Hematopoietic multipotent progenitor cell treated with erythropoietin and hydrocortisone succinate and interleukin-3 and kit ligand, for 6 days (in vitro differentiated cells): Measurements from ENCODE around the gene UTF1.
"Not testable (repeated sequence)": the region's sequence is repeated elsewhere in the genome, so short reads cannot be mapped to it uniquely, and the experiment has no call there.

Experiments used
- DNase-seq: peaks from one replicate; pipeline ENCODE4 v3.0.0-alpha.2; 2015

The UTF1 gene

DNA sequence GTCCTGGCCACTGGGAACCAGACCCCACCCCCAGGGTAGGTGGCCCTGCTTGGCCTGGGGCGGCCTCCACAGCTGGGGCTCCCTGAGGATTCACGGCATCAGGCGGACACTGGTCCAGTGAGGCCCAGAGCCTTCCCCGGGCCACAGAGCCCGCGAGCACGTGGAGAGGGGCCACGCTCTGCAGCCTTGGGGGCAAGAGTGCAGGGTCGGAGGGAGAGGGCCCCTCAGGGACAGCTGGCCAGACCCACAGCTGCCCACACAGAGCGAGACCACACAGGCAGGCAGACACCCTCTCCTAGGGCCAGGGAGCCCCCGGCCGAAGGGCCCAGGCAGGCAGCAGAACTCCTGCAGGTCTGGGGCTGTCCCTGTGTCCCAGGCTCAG lies 18.3 kb downstream of the UTF1 start:
- no peak for DNase-seq

DNA sequence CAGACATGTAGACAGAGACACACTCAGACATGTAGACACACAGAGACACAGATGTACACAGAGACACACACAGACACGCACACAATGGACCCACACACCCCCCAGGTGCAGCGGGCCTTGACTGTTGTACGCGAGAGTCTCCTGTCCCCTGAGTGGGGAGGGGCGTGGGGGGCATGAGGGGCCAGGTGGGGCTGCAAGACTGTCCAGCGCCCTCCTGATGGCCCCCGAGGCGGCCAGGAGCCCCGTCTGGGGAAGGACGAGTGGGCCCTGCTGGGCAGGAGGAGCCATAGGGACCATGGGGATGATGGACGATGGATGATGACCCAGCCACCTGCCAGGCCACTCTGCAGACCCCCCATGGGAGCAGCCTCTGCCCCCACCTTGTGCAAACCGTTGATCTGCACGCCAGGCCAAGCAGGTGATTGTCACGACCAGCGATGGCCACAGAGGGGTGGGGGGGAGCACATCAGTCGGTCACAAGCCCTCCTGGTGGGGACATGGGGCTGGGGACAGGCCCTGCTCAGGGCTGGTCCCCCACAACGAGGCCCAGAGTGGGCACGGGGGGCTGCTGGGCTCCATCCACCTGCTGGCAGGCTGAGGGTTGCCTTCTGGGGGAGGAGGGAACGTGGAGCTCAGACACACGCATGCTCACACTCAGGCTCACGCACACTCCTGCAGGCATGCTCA lies 19.2 kb downstream of the UTF1 start:
- no peak for DNase-seq

DNA sequence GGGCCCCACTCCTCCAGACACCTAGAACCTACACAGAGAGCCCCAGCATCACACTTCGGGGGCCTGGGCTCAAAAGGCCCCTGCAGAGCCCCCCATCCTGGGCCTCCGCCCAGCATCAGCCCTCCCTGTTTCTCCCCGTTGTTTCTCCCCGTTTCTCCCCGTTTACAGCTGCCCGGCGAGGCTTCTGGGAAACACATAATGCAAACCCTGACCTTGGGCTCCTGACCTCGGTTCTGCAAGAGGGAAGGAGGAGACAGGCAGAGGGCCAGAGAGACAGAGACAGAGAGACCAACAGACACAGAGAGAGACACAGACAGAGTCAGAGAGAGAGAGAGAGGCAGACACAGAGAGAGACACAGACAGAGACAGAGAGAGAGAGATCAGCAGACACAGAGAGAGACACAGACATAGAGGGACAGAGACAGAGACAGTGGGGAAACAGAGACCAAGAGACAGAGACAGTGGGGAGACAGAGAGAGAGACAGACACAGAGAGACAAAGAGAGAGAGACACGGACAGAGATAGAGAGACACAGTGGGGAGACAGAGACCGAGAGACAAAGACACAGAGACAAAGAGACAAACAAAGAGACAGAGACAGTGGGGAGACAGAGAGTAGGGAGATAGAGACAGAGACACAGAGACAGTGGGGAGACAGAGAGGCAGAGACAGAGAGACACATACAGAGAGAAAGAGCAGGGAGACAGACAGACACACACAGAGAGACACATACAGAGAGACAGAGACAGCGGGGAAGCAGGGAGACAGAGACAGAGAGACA lies 20.1 kb downstream of the UTF1 start:
- DNase-seq, result no peak

DNA sequence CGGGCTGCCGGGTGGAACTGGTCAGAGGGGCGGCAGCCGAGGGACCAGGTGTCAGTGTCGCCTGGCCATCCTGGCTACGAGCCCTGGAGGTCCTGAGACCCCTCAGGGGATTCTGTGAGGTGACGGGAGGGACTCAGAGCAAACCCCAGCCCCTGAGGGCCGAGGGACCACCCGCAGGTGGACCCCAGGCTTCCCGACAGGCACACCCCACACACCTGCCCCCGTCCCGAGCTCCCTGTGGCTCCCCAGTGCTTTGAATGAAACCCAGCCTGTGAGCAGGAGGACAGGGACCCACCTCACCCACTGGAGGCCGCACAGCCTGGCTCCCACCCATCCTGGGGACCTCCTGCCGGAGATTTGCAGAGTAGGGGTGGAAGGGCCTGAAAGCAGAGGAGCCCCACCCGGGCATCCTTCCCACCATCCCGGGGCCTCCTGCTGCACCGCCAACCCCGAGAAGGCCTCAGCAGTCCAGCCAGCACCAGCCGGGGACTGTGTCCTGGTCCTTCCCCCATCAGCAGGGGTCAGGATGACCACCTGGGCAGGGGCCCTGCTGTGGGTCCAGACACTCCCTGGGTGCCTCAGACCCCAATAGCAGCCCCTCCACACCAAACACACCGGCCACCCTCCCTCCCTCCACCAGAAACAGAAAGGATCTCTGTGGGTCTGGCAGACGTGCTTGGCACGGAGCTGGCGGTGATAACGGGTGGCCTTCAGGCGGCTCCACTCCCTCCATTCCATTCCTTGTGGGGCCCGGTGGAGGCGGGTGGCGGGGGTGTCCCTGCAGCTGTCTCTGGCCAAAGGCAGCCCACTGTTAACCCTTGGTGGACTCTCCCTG lies 21.6 kb downstream of the UTF1 start:
- DNase-seq, result peak; percentile 62

DNA sequence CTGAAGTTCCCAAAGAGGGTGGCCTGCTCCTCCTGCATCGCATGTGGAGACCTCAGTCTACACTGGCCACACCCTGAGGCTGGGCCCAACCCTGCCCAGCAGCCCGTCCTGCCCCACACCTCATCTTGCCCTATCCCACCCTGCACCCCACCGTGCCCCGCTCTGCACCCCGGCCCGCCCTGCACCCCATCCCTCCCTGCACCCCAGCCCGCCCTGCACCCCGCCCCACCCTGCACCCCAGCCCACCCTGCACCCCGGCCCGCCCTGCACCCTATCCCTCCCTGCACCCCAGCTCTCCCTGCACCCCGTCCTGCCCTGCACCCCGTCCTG lies 22.2 kb downstream of the UTF1 start:
- DNase-seq, result no peak

DNA sequence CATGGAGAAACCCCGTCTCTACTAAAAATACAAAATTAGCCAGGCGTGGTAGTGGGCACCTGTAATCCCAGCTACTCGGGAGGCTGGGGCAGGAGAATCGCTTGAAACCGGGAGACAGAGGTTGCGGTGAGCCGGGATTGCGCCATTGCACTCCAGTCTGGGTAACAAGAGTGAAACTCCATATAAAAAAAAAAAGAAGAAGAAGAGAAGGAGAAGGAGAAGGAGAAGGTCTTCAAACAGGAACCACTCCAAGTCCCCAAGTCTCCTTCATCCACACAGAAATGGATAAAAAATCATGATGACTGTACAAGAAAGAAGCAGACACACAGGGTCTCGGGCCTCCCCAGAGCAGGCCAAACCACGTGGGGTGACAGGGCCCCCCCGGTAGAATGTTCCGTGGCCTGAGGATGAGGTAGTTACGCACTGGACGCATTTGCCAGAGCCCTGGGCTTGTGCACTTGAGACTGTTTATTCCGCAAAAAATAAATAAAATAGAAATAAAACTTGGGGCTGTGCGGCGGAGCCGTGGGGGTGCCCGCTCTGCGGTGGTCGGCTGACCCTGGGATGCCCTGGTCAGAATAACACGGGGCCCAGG lies 23.4 kb downstream of the UTF1 start:
- no peak for DNase-seq

DNA sequence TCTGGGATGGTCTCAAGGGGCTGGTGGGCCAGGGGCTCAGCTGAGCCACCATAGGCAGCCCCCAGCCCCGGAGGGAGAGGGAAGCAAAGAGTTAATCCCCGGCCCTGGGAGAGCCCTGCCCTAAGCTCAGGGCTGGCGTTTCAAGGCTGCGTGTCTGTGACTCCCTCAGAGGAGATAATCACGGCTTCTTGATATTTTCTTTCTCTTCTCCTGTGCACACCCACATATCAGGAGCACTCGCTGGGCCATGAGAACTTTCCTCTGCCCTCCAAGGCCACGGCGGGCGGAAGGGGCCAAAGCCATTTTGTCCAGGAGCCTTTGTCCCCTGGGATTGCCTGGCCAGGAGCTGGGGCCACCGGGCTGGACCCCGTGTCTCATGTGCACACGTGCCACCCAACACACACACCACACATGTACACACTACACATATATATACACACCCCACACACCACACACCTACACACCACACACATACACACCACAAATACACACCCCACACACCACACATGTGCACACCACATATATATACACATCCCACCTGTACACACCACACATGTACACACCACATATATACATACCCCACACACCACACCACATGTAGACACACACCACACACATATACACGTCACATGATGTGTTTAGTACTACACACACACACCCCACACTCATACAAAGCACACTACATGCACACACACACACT lies 24.6 kb downstream of the UTF1 start:
- peak; percentile 40 for DNase-seq

DNA sequence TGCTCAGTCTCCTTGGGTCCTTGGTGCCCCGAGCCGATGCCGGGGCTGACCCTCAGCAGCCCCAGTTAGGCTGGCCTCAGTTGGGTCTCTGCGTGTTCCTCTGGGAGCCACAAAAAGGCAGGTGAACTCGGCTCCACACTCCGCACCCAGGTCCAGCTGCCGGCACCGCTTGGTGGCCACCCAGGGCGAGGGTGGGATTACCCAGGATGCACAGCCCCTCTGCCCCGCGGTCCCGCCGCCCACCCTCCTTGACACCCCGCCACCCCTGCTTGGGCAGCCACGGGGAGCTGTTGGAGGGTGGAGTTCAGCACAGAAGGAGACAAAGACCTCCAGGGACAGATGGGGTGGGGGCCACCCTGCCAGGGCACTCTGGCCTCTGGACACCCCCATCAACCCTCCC lies 25.3 kb downstream of the UTF1 start:
- no peak for DNase-seq

DNA sequence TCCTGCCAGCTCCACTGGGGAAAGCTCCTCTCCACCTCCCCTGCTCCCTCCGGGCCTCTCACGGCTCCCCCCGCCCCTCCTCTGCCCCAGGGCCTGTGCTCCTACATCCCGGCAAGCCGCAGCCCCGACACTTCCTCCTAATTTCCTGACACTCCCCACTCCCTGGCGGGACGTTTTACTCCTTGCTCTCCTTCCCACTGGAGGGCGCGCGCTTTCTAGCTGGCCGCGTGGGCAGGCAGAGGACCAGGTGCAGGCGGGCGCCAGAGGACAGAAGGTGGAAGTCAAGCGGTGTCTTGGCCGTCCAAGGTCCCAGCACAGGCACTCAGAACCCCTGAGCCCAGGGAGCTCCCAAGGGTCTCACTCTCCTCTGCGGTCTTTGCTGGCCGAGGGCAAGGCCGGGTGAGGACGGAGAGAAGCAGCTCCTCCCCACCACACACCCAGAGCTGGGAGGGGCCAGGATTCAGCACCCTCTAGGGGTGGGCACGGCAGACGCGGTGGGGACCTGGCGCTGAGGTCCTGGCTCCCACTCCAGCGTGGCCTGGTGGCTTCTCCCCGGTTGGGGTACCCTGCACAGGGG lies 27.6 kb downstream of the UTF1 start:
- peak; percentile 71 for DNase-seq

DNA sequence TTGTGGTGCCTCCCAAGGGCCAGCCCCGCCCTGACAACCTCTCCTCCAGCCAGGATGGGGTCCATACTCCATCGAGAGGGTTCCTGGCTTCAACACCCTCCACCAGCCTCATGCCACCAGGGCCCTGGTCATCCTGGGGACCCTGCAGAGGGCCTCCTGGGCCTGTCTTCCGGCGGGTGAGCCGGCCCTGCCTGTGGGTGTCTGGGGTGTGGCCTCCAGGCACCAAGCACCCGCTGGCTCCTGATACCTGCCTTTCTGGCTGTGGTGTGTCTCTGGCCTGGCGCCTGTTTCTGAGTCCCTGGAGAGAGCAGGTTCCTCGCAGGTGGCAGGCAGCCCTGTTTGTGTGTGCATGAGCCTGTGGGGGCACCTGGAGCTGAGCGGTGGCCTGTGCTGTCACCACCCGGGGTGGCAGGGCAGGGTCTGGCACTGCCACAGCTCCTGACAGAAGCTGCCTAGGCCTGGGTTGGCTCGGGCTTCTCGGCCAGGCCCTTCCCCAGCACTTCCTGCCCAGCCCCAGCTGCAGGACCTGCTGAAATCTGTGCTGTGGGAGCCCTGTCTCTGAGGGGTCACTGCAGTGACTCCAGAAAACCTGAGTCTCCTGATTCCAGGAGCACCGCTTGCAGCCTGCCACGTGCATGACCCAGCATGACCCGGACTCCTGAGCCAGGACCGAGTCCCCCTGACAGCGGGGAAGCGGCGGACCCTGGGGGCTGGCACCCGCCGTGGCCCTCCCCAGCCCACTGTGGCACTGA lies 28.2 kb downstream of the UTF1 start:
- DNase-seq, result peak; percentile 66

DNA sequence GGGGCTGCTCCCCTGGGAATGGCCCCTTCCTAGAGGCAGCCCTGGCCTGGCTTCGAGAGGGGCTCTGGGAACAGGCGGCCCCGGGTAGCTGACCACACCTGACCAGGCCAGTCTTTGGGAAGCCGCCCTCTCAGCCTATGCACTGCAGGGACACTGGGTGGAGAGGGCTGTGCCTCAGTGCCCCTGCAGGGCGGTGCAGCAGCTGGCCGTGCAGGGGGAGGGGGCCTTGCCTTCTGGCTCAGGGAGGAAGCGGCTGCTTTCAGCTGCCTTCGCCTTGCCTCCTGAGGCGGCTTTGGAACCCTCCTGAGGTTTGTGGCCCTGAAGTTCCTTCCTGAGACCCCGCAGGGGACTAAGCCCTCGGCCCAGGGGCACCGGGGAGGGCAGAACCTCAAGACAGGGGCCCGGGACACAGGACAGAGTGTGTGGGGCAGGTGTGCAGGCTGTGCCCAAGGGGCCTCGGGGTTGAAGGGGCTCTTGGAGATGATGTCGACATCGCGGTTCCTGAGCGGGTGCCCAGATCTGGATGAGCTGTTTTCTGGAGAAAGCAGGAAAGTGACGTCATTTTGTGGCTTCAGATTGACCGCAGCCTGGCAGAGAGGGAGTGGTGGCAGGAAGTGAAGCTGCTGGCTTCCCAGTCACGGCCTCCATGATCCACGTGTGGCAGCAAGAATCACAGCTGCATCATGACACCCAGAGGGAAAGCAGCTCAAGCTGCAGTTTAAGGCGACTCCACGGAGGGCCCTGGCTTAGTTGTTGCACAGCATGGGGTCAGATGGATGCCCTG lies 29.0 kb downstream of the UTF1 start:
- DNase-seq, result peak; percentile 89

DNA sequence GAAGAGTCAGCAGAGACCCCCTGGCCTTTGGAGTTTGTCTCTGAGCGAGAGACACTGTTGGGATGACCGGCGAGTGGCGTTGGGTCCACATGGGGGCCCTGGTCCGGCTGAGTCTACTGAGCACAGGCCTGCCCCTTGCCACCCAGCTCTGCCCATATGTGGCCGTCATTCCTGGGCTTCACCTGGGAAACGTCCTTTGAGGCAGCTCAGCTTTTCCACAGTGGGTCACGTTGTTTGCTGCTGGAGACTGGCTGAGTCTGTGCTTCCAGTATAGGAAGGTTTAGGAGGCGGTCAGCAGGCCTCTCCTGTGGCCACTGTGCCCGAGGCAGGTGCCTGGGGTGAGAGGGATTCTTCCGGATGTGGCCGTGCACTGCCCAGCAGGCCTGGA lies 29.6 kb downstream of the UTF1 start:
- DNase-seq, result no peak

DNA sequence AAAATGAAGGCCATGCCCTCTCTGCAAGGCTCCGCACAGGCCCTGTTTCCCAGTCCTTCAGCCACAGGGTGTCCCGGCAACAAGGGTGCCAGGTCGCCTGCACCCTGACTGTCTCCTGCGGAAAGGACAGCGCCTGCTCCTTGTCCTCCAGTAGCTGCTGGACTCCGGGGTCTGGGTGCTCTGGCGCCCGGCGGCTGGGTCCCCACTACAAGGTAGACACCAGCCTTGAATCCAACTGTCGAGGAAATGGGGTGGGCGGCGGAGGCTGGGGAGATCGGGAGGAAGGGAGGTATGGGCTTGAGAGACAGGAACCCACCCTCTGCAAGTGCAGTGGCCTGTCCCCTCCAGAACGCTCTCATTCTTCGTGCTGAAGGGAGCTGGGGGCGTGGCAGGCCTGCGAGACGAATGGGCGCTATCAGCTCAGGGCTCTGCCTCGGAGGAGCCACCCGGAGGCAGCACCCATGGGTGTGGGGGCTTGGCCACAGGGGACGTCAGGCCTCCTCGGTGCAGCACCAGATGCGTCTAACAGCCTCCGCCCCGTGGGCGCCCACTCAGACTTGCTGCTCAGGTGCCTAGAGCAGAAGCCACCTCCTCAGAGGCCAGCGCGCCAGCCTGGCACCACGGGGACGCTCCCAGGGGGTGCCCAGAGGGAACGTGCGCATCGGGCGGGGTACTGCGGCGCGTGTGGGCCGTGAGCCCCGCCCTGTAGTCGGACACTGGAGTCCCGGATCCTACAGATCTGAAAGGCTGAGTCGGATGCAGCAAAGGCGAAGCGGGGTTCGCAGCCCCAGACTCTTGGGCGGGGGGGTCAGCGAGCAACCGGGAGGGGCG lies 31.1 kb downstream of the UTF1 start:
- peak; percentile 80 for DNase-seq

DNA sequence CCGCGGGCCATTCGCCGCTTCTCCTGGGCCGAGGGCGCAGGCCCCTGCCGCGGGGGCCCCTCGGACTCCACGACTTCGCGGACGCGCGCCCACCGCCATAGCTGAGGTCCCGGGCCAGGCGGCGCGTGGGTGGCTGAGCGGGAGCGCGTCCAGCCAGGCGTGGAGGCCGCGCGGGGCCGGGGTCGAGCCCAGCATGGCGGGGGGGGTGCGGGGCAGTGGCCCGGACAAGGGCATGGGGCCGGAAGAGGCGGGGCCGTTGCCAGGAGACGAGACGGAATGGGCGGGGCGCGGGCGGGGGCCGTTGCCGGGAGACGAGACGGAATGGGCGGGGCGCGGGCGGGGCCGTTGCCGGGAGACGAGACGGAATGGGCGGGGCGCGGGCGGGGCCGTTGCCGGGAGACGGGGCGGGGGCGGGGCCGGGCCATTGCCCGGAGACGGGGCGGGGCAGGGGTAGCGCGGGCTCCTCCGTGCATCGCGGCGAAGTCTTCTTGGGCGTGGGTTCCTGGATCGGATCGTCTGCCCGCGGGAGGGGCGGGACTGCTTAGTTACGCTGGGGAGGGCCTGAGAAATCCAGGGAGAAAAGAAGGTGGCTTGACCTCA lies 31.8 kb downstream of the UTF1 start:
- peak; percentile 93 for DNase-seq

DNA sequence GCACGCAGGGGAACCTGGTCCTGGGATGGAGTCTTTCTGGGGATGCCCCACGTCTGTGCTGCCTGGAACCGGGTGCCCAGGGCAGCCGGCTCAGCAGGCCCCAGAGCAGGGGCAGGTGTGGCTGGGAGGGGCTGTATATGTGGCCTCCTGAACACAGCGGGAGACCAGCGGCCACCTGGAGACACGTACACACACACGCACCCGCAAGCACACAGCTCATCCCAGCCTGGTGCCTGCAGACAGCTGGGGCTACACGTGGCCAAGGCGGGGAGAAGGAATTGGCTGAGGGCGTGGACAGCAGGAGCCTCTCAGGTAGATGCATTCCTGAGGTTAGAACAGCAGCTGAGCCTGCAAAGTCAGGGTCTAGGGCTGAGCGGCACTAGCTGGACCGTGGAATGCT lies 32.7 kb downstream of the UTF1 start:
- no peak for DNase-seq

DNA sequence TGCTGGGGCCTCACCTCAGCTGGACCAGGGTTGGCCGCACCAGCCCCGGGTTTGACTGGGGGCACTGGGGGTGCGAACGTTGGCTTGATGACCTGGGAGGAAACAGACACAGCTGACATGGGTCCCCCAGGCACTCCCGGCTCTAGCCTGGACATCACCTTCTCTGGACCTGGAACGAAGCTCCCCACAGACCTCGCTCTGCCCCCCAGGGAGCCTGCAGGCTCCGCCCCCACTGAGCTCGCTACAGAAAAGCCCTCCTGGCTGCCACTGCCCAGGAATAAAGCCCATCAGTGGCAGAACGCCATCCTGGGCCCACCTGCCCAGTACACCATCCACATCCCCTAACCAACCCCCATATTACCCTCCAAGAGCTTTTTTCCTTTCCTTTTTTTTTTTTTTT lies 33.7 kb downstream of the UTF1 start:
- DNase-seq, result no peak

DNA sequence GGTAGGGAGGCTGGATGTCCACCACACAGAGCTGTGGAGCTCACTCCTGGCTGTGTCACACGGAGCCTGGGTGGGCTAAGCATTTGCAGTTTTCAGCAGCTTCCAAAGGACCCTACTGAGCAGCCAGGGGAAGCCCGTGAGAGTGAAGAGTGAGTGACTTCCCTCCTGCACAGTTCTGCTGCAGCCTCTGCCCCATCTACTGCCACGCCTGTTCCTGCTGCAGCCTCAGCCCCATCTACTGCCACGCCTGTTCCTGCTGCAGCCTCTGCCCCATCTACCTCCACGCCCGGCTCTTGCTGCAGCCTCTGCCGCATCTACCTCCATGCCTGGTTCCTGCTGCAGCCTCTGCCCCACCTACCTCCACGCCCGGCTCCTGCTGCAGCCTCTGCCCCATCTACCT lies 34.4 kb downstream of the UTF1 start:
- no peak for DNase-seq

DNA sequence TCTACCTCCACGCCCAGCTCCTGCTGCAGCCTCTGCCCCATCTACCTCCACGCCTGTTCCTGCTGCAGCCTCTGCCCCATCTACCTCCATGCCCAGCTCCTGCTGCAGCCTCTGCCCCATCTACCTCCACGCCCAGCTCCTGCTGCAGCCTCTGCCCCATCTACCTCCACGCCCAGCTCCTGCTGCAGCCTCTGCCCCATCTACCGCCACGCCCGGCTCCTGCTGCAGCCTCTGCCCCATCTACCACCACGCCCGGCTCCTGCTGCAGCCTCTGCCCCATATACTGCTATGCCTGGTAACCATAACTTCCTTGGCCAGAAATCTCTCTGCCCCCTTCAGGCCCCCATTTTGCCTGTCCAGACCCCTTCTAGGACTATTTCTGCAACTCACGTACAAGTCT lies 35.0 kb downstream of the UTF1 start:
- not testable (repeated sequence) for DNase-seq

DNA sequence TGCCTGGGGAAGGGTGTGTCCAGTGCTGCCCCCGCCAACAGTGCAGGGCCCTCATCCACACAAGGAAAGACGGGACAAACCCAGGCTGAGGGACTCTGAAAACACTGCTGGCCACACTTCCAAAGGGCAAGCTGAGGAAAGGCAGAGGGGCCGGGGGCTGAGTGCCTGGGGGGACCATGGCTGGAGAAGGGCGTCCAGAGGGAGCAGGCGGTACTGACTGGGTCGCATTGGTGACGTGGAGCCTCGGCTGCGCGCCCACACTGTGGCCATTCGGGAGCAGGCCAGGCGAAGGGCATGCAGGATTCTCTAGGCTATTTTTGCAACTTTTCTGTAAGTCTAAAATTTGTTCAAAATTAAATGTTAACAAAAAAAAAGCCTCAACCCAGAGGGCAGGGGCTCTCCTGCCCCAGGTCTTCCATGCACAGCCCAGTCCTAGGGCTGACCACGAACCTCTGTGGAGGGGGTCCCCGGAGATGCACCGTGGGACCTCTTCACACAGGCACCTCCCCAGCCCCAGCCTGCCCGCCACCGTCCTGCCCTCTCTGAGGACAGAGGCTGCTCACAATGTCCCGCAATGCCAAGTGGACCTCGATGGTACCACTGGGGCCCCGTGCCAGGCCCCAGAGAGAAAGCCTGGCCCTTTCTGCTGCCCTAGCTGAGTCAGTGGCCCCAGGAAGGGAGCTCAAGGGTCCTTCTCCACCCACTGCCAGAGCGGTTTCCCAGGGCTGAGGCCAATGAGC lies 36.2 kb downstream of the UTF1 start:
- no peak for DNase-seq
